GM12878 (cell line): Measurements from ENCODE around the gene SLC22A23. TPM values are rescaled to one million over a fixed set of nuclear protein-coding genes. Genes with fewer than 3 reads are reported as not detected.

Source experiments
- ATAC-seq: fragments of 200-7000 bp; cut with Tn5 transposase; 3 replicates; pipeline ENCODE4 v1.9.1; 2020; ENCODE audit warnings: mild to moderate bottlenecking, moderate library complexity
- BruUV-seq: library from RNA; stranded (reverse); fragments of 400-500 nt; replicated peaks from 2 replicates; lab custom pipeline; 2021; lab: Mats Ljungman, UMichigan
- CTCF ChIA-PET: fragments of 300-600 bp; sonication (Branson Sonifier 250); formaldehyde crosslinking; extraction: SDS; loops from one replicate; lab custom pipeline; 2021; ENCODE audit warnings: inconsistent platforms; lab: Yijun Ruan, JAX
- POLR2A ChIA-PET: fragments of 350-600 bp; formaldehyde crosslinking; extraction: SDS; loops from one replicate; lab custom pipeline; 2021; ENCODE audit warnings: inconsistent platforms; lab: Charles Lee
- RAD21 ChIA-PET: fragments of 300-600 bp; sonication (Branson Sonifier 250); formaldehyde crosslinking; loops from one replicate; lab custom pipeline; 2023; ENCODE audit warnings: antibody characterized with exemption; ENCODE audit not compliant: unreplicated experiment; lab: Charles Lee
- SMC1A ChIA-PET: fragments of 300-600 bp; sonication (Branson Sonifier 250); formaldehyde crosslinking; loops from one replicate; lab custom pipeline; 2023; ENCODE audit not compliant: unreplicated experiment, uncharacterized antibody; lab: Charles Lee
- DNase-seq: peaks from one replicate; pipeline ENCODE4 v3.0.0-alpha.2; 2011; ENCODE audit warnings: low read depth, low spot score
- FAIRE-seq: peaks from 3 replicates; lab custom pipeline; 2011; peaks lifted over from hg19 to GRCh38; lab: Jason Lieb, UNC
- H2AFZ ChIP-seq: 2 replicates; pipeline ENCODE4 v1.6.0; 2011; ENCODE audit warnings: low read depth, low read length, control low read depth; ENCODE audit not compliant: control insufficient read depth
- H3K27ac ChIP-seq: 2 replicates; pipeline ENCODE4 v1.5.1; 2011; ENCODE audit warnings: control low read depth; ENCODE audit not compliant: control insufficient read depth, insufficient read depth
- H3K27me3 ChIP-seq, 2 experiments: replicated peaks in 1 of 2; 2 replicates each; pipeline versions ENCODE4 v1.6.0 to v1.6.1; 2011; ENCODE audit warnings: low read length in 1 of 2; ENCODE audit not compliant: control insufficient read depth in 2 of 2, insufficient read depth in 2 of 2
- H3K36me3 ChIP-seq, 2 experiments: 2 replicates each; pipeline ENCODE4 v1.5.1; 2011; ENCODE audit warnings: low read length in 1 of 2; ENCODE audit not compliant: control insufficient read depth in 2 of 2, insufficient read depth in 2 of 2
- H3K4me1 ChIP-seq: 2 replicates; pipeline ENCODE4 v1.6.1; 2011; ENCODE audit warnings: mild to moderate bottlenecking, low read length, moderate library complexity, mixed read lengths; ENCODE audit not compliant: control insufficient read depth, insufficient read depth
- H3K4me2 ChIP-seq: 2 replicates; pipeline ENCODE4 v1.6.0; 2011; ENCODE audit warnings: control low read depth; ENCODE audit not compliant: control insufficient read depth, insufficient read depth
- H3K4me3 ChIP-seq: fragments of 200-600 bp; sonication (generic); 2 replicates; pipeline ENCODE4 v1.5.1; 2016
- H3K79me2 ChIP-seq: 2 replicates; pipeline ENCODE4 v1.6.0; 2011; ENCODE audit warnings: low read length; ENCODE audit not compliant: control insufficient read depth, insufficient read depth
- H3K9ac ChIP-seq: 2 replicates; pipeline ENCODE4 v1.8.0; 2011; ENCODE audit warnings: low read length, control low read depth, mixed read lengths; ENCODE audit not compliant: control insufficient read depth, insufficient read depth
- H3K9me3 ChIP-seq: replicated peaks from 3 replicates; pipeline ENCODE4 v1.5.1; 2011; ENCODE audit warnings: mild to moderate bottlenecking, low read length; ENCODE audit not compliant: control insufficient read depth, insufficient read depth
- H4K20me1 ChIP-seq: 2 replicates; pipeline ENCODE4 v1.6.0; 2011; ENCODE audit not compliant: control insufficient read depth, insufficient read depth
- BCL11A ChIP-seq: IDR thresholded peaks from 2 replicates; pipeline ENCODE4 v1.6.1; 2011; ENCODE audit warnings: low read depth, low read length
- BRCA1 ChIP-seq: IDR thresholded peaks from 2 replicates; pipeline ENCODE4 v1.6.1; 2011; ENCODE audit warnings: low read depth, low read length, improper control_type of control experiment
- CBFB ChIP-seq: IDR thresholded peaks from 2 replicates; pipeline ENCODE4 v1.6.1; 2016; ENCODE audit warnings: antibody characterized with exemption, low read depth
- CBX5 ChIP-seq: sonication (generic); IDR thresholded peaks from 2 replicates; pipeline ENCODE4 v1.6.1; 2016; ENCODE audit warnings: low read depth, moderate library complexity, mild to moderate bottlenecking, inconsistent platforms
- E2F8 ChIP-seq: fragments of 450-650 bp; IDR thresholded peaks from 2 replicates; pipeline ENCODE4 v1.6.1; 2018; ENCODE audit warnings: mild to moderate bottlenecking, low read depth, moderate library complexity; ENCODE audit not compliant: partially characterized antibody
- IKZF1 ChIP-seq: fragments of 450-650 bp; conservative IDR thresholded peaks from 2 replicates; pipeline ENCODE4 v1.6.1; 2017; ENCODE audit warnings: antibody characterized with exemption, mild to moderate bottlenecking
- MEF2B ChIP-seq: fragments of 450-650 bp; IDR thresholded peaks from 2 replicates; pipeline ENCODE4 v1.6.1; 2018; ENCODE audit warnings: mild to moderate bottlenecking, moderate library complexity; ENCODE audit not compliant: partially characterized antibody, poor library complexity, severe bottlenecking
- POU2F2 ChIP-seq: IDR thresholded peaks from 3 replicates; pipeline ENCODE4 v1.6.1; 2011; ENCODE audit warnings: low read depth, mild to moderate bottlenecking, low read length, borderline replicate concordance
- SRF ChIP-seq, 2 experiments: IDR thresholded peaks; 2 replicates each; pipeline ENCODE4 v1.6.1; 2011; ENCODE audit warnings: low read depth in 2 of 2, low read length in 2 of 2, mild to moderate bottlenecking in 1 of 2, moderate library complexity in 1 of 2
- STAT3 ChIP-seq: IDR thresholded peaks from 2 replicates; pipeline ENCODE4 v1.6.1; 2011; ENCODE audit warnings: low read depth, low read length, improper control_type of control experiment
- TCF12 ChIP-seq: IDR thresholded peaks from 2 replicates; pipeline ENCODE4 v1.6.1; 2011; ENCODE audit warnings: low read depth, mild to moderate bottlenecking, low read length
- ZNF207 ChIP-seq: fragments of 450-650 bp; IDR thresholded peaks from 2 replicates; pipeline ENCODE4 v1.6.1; 2014; ENCODE audit warnings: antibody characterized with exemption, mild to moderate bottlenecking, borderline replicate concordance
- ZNF274 ChIP-seq: IDR thresholded peaks from one replicate; pipeline ENCODE4 v1.8.0; 2011; ENCODE audit not compliant: insufficient read length, insufficient read depth
- WGBS: methylation state at CpG from one replicate; pipeline ENCODE4 v1.1.6; 2016; ENCODE audit warnings: low lambda C conversion rate; ENCODE audit not compliant: insufficient replicate concordance, insufficient coverage; ENCODE audit errors: missing lambda C conversion rate; 5-methylcytosine and 5-hydroxymethylcytosine counted together
- in situ Hi-C: fragments of 300-500 bp; cut with MboI; formaldehyde crosslinking; loops from 9 replicates; pipeline ENCODE4 v1.14.3; 2018; ENCODE audit warnings: mixed read lengths
- intact Hi-C: fragments of 100-400 bp; cut with micrococcal nuclease; formaldehyde crosslinking; loops from one replicate; pipeline ENCODE4 v1.14.2; 2022; ENCODE audit not compliant: unreplicated experiment
- polyA plus RNA-seq, 11 experiments: library from polyadenylated mRNA; depleted of rRNA in 4 of 11; unstranded in 6 of 11; stranded (reverse) in 5 of 11; fragments of >200 nt; fragmentation: Nextera tagmentation in 4 of 11; fragmentation: Illumina TruSeq in 1 of 11; extraction: Ambion mirVana in 4 of 11; extraction: Trizol in 1 of 11; gene quantifications; 1 replicate in 1 of 11; 2 replicates in 10 of 11; pipeline versions ENCODE4 v1.2.1 to v1.2.3, GENCODE V29; 2011 to 2016; ENCODE audit warnings: inconsistent platforms in 2 of 11, missing spikeins in 2 of 11, low read depth in 1 of 11
- total RNA-seq, 4 experiments: library from RNA; depleted of rRNA in 3 of 4; stranded (reverse); fragments of >200 nt in 3 of 4; fragmentation: Illumina TruSeq in 1 of 4; extraction: Trizol in 1 of 4; gene quantifications; 2 replicates each; pipeline versions ENCODE4 v1.2.1 to v1.2.3, GENCODE V29; 2013 to 2021

Gene SLC22A23
- total and polyA plus RNA-seq, 10 of the 15 experiments (the other 5 are each of a cell fraction or from before 2014, with no cell fraction given): 0.20 to 2.4 (median 0.74) TPM

- Histone ChIP-seq H3K4me3 (no peak overlapping the region), H3K36me3 (no peaks in the 10 kb centered on the region), H3K27ac (no peak overlapping the region), H4K20me1 (no peaks in the 10 kb centered on the region), H3K9ac (no peak overlapping the region), H3K4me1 (peaks cover 8% of the 10 kb centered on the region), H2AFZ (no peak overlapping the region), H3K4me2 (no peak overlapping the region), H3K9me3 (no peaks in the 10 kb centered on the region), H3K79me2 (no peaks in the 10 kb centered on the region), H3K27me3 (no peaks in the 10 kb centered on the region)
- 39% methylated on average over 25 of the region's 26 CpGs for WGBS
- intact Hi-C loops: no loop called here
- in situ Hi-C loops: no loop called here
- DNase-seq (no peak), FAIRE-seq (no peak), ATAC-seq (no peak)
- ChIA-PET RAD21 (no interaction called here), CTCF (interaction anchor here (0.6 to 3.3 kb wide), 3 partner anchors 10 to 34 kb away, joined by 3 to 9 read pairs (median 3); no protein-coding TSS in a partner anchor), SMC1A (interaction anchor here (1.3 kb wide), 1 partner anchor 9 kb away, joined by 4 read pairs; no protein-coding TSS in a partner anchor), POLR2A (interaction anchor here (0.7 to 0.8 kb wide), 2 partner anchors 9 to 10 kb away, joined by 3 read pairs; no protein-coding TSS in a partner anchor)
- no TSS peak for BruUV-seq
- peak in 1 of 2 experiments; percentile 52; a peak in 1 of 4 replicates for TF ChIP-seq SRF (IDR thresholded peaks at IDR 0.05; ENCODE audit: low read depth in 2 of 2, low read length in 2 of 2)
- TF ChIP-seq CBFB: no peak
These were observed 18.4 kb downstream of the SLC22A23 start for GRCh38 chr6:3438190-3439167.

- H3K9ac ChIP-seq: no peak overlapping the region
- RAD21 ChIA-PET: interaction anchor here (1.0 to 3.7 kb wide), 6 partner anchors 10 to 51 kb away, joined by 3 to 18 read pairs (median 4); no protein-coding TSS in a partner anchor
- TF ChIP-seq BCL11A (no peak), ZNF207 (no peak), ZNF274 (no peak), POU2F2 (no peak), BRCA1 (no peak), E2F8 (no peak), MEF2B (peak; percentile 49), IKZF1 (0 out of 2 replicates have a peak, but pooled peaks have one; percentile 14), TCF12 (0 out of 2 replicates have a peak, but pooled peaks have one; percentile 19), STAT3 (no peak), CBX5 (no peak)
These were observed 23.8 kb downstream of the SLC22A23 start for GRCh38 chr6:3433005-3433404.

More at GRCh38 chr6:3433005-3433404, 23.8 kb downstream of the SLC22A23 start:
- ChIA-PET CTCF (interaction anchor here (0.7 to 3.7 kb wide), 11 partner anchors 10 to 153 kb away, joined by 3 to 19 read pairs (median 3); no protein-coding TSS in a partner anchor), POLR2A (interaction anchor here (0.5 to 3.6 kb wide), 2 partner anchors 10 to 13 kb away, joined by 3 to 16 read pairs; no protein-coding TSS in a partner anchor), SMC1A (interaction anchor here (0.7 to 4.6 kb wide), 12 partner anchors 9 to 153 kb away, joined by 3 to 34 read pairs (median 3); no protein-coding TSS in a partner anchor)
- H3K36me3 ChIP-seq: no peaks in the 10 kb centered on the region
- no peak overlapping the region for H3K4me3 ChIP-seq
- no peak overlapping the region for H3K4me2 ChIP-seq
- 9% methylated on average over 4 of the region's 4 CpGs for WGBS
- H3K9me3 ChIP-seq: no peaks in the 10 kb centered on the region
- no peak for DNase-seq
- no peak overlapping the region for H3K27ac ChIP-seq
- FAIRE-seq: no peak
- ATAC-seq: peak; percentile 56
- no peaks in the 10 kb centered on the region for H3K79me2 ChIP-seq
- no peak overlapping the region for H2AFZ ChIP-seq
- H3K4me1 ChIP-seq: peaks cover 8% of the 10 kb centered on the region
- in situ Hi-C loops: no loop called here
- no peaks in the 10 kb centered on the region for H4K20me1 ChIP-seq
- intact Hi-C loops: no loop called here
- no peaks in the 10 kb centered on the region for H3K27me3 ChIP-seq
- no TSS peak for BruUV-seq
